Measurements from ENCODE around the gene SLC22A14. TPM values are rescaled to one million over a fixed set of nuclear protein-coding genes. Genes with fewer than 3 reads are reported as not detected.

The SLC22A14 gene
- total and polyA plus RNA-seq, 9 of the 15 experiments (the other 6 are each of a cell fraction or from before 2014, with no cell fraction given) = 0.03 to 0.07 TPM; not detected in 7

DNA sequence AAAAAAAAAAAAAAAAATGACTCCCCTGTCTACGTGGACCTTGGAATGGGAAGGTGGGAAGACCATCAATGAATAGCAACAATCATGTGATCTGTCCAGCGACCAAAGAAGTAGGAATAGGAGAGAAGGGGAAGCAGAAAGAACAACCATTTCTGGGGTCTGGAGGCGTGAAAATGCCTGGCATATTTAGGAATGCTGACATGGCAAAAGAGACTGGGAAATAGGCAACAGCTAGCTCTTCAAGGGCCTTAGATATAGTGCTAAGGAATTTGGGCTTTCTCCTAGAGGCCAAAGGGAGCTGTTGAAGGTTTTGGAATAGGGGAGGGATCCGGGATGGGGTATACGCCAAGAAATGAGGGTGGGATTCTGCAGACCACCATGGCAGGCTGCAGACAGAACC, 10.5 kb upstream of the SLC22A14 start:
- ATAC-seq (no peak), DNase-seq (ENCODE audit: extremely low read depth in 1 of 4, low spot score in 3 of 4) (no peak), FAIRE-seq (no peak)
- Histone ChIP-seq H3K9me3 (replicated peaks; ENCODE audit: control insufficient read depth, insufficient read depth, low read depth, low read length) (no peaks in the 10 kb centered on the region), H3K27ac (ENCODE audit: extremely low read depth, low read depth, low read length) (no peak overlapping the region), H3K79me2 (ENCODE audit: control insufficient read depth, insufficient read depth, low read length) (no peaks in the 10 kb centered on the region), H4K20me1 (replicated peaks; ENCODE audit: control insufficient read depth, insufficient read depth, low read length) (no peaks in the 10 kb centered on the region), H3K27me3 (ENCODE audit: control insufficient read depth in 2 of 2, insufficient read depth in 2 of 2, low read length in 2 of 2) (no peaks in the 10 kb centered on the region; a peak in 2 of 5 replicates), H3K36me3 (ENCODE audit: control insufficient read depth, insufficient read depth, low read length) (no peaks in the 10 kb centered on the region), H3K4me1 (replicated peaks in 1 of 2; ENCODE audit: control insufficient read depth in 2 of 2, insufficient read depth in 2 of 2, low read length in 2 of 2) (peaks cover 6 to 14% of the 10 kb centered on the region in 2 experiments; a peak in 3 of 5 replicates), H3K9ac (ENCODE audit: insufficient read depth in 1 of 2, low read depth in 2 of 2, low read length in 2 of 2) (no peak overlapping the region), H2AFZ (ENCODE audit: low read depth, low read length) (no peak overlapping the region), H3K4me3 (no peak overlapping the region), H3K9me1 (ENCODE audit: control insufficient read depth, insufficient read depth, low read length) (peaks cover 3% of the 10 kb centered on the region), H3K4me2 (ENCODE audit: insufficient read depth, low read length) (no peak overlapping the region)
- WGBS (ENCODE audit: insufficient coverage, low coverage, missing lambda C conversion rate) = 22% methylated on average over 5 of the region's 5 CpGs
- intact Hi-C loops (cut with micrococcal nuclease) (no loop called here), in situ Hi-C loops (cut with MboI) (no loop called here)
- ChIA-PET CTCF (ENCODE audit: low intra/inter-chr PET ratio) (no interaction called here), POLR2A (interaction anchor here (0.5 to 0.7 kb wide), 4 partner anchors 10 to 882 kb away, joined by 3 read pairs; no protein-coding TSS in a partner anchor)
- BruUV-seq (replicated peaks) = no TSS peak
- TF ChIP-seq, protein P1, sequence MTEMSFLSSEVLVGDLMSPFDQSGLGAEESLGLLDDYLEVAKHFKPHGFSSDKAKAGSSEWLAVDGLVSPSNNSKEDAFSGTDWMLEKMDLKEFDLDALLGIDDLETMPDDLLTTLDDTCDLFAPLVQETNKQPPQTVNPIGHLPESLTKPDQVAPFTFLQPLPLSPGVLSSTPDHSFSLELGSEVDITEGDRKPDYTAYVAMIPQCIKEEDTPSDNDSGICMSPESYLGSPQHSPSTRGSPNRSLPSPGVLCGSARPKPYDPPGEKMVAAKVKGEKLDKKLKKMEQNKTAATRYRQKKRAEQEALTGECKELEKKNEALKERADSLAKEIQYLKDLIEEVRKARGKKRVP (CRISPR knock-in tag; IDR thresholded peaks at IDR 0.05) = no peak
- TF ChIP-seq NBN (IDR thresholded peaks at IDR 0.05; ENCODE audit: low read depth) (no peak), MAFG (tag; conservative IDR thresholded peaks at IDR 0.05) (peak; percentile 83), MAFF (IDR thresholded peaks at IDR 0.05; ENCODE audit: low read length) (peak; percentile 90), NRF1 (conservative IDR thresholded peaks at IDR 0.05 in 1 of 2, IDR thresholded peaks at IDR 0.05 in 1 of 2) (no peak), ZNF23 (CRISPR knock-in tag; IDR thresholded peaks at IDR 0.05) (no peak), ZNF583 (CRISPR knock-in tag; IDR thresholded peaks at IDR 0.05) (no peak), C11orf30 (IDR thresholded peaks at IDR 0.05; ENCODE audit: low read depth) (peak; percentile 85), PRMT5 (CRISPR knock-in tag; IDR thresholded peaks at IDR 0.05) (no peak), ZNF316 (IDR thresholded peaks at IDR 0.05) (peak; percentile 89), ZNF584 (CRISPR knock-in tag; IDR thresholded peaks at IDR 0.05; ENCODE audit: low read depth) (no peak), CBFA2T3 (IDR thresholded peaks at IDR 0.05) (no peak)
- TF ChIP-seq, protein P2, sequence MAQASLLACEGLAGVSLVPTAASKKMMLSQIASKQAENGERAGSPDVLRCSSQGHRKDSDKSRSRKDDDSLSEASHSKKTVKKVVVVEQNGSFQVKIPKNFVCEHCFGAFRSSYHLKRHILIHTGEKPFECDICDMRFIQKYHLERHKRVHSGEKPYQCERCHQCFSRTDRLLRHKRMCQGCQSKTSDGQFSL (CRISPR knock-in tag; IDR thresholded peaks at IDR 0.05) = no peak
- TF ChIP-seq, protein P2 (tag; IDR thresholded peaks at IDR 0.05) = no peak
- TF ChIP-seq, protein P3, sequence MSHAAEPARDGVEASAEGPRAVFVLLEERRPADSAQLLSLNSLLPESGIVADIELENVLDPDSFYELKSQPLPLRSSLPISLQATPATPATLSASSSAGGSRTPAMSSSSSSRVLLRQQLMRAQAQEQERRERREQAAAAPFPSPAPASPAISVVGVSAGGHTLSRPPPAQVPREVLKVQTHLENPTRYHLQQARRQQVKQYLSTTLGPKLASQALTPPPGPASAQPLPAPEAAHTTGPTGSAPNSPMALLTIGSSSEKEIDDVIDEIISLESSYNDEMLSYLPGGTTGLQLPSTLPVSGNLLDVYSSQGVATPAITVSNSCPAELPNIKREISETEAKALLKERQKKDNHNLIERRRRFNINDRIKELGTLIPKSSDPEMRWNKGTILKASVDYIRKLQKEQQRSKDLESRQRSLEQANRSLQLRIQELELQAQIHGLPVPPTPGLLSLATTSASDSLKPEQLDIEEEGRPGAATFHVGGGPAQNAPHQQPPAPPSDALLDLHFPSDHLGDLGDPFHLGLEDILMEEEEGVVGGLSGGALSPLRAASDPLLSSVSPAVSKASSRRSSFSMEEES (CRISPR knock-in tag; IDR thresholded peaks at IDR 0.05) = peak; percentile 32
- TF ChIP-seq, protein P4, sequence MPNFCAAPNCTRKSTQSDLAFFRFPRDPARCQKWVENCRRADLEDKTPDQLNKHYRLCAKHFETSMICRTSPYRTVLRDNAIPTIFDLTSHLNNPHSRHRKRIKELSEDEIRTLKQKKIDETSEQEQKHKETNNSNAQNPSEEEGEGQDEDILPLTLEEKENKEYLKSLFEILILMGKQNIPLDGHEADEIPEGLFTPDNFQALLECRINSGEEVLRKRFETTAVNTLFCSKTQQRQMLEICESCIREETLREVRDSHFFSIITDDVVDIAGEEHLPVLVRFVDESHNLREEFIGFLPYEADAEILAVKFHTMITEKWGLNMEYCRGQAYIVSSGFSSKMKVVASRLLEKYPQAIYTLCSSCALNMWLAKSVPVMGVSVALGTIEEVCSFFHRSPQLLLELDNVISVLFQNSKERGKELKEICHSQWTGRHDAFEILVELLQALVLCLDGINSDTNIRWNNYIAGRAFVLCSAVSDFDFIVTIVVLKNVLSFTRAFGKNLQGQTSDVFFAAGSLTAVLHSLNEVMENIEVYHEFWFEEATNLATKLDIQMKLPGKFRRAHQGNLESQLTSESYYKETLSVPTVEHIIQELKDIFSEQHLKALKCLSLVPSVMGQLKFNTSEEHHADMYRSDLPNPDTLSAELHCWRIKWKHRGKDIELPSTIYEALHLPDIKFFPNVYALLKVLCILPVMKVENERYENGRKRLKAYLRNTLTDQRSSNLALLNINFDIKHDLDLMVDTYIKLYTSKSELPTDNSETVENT (CRISPR knock-in tag; IDR thresholded peaks at IDR 0.05) = no peak
- TF ChIP-seq, protein P5, sequence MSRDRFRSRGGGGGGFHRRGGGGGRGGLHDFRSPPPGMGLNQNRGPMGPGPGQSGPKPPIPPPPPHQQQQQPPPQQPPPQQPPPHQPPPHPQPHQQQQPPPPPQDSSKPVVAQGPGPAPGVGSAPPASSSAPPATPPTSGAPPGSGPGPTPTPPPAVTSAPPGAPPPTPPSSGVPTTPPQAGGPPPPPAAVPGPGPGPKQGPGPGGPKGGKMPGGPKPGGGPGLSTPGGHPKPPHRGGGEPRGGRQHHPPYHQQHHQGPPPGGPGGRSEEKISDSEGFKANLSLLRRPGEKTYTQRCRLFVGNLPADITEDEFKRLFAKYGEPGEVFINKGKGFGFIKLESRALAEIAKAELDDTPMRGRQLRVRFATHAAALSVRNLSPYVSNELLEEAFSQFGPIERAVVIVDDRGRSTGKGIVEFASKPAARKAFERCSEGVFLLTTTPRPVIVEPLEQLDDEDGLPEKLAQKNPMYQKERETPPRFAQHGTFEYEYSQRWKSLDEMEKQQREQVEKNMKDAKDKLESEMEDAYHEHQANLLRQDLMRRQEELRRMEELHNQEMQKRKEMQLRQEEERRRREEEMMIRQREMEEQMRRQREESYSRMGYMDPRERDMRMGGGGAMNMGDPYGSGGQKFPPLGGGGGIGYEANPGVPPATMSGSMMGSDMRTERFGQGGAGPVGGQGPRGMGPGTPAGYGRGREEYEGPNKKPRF (IDR thresholded peaks at IDR 0.05; ENCODE audit: low read depth, low read length) = no peak

Data from K562 (cell line).